Ishikawa (cell line): ENCODE results near the gene CABP4.

Source experiments
- CEBPB ChIP-seq: IDR thresholded peaks from 2 replicates; pipeline ENCODE4 v1.6.1; 2012
- CREB1 ChIP-seq: IDR thresholded peaks from 2 replicates; pipeline ENCODE4 v1.6.1; 2012; ENCODE audit warnings: low read depth
- EGR1 ChIP-seq: IDR thresholded peaks from 2 replicates; pipeline ENCODE4 v1.6.1; 2012
- EP300 ChIP-seq: IDR thresholded peaks from 2 replicates; pipeline ENCODE4 v1.6.1; 2012; ENCODE audit warnings: borderline replicate concordance
- FOXM1 ChIP-seq: IDR thresholded peaks from 2 replicates; pipeline ENCODE4 v1.6.1; 2012; ENCODE audit warnings: low read depth, borderline replicate concordance
- NFIC ChIP-seq: IDR thresholded peaks from 2 replicates; pipeline ENCODE4 v1.6.1; 2012
- RAD21 ChIP-seq: IDR thresholded peaks from 2 replicates; pipeline ENCODE4 v1.6.1; 2012; ENCODE audit warnings: low read depth
- REST ChIP-seq: IDR thresholded peaks from 2 replicates; pipeline ENCODE4 v1.6.1; 2012; ENCODE audit warnings: low read depth, mild to moderate bottlenecking
- TAF1 ChIP-seq: IDR thresholded peaks from 2 replicates; pipeline ENCODE4 v1.6.1; 2012; ENCODE audit warnings: low read depth, mild to moderate bottlenecking
- TCF12 ChIP-seq: IDR thresholded peaks from 2 replicates; pipeline ENCODE4 v1.6.1; 2012; ENCODE audit warnings: low read depth
- TEAD4 ChIP-seq: IDR thresholded peaks from 2 replicates; pipeline ENCODE4 v1.6.1; 2012
- YY1 ChIP-seq: IDR thresholded peaks from 2 replicates; pipeline ENCODE4 v1.6.1; 2012; ENCODE audit warnings: low read depth
- ZBTB7A ChIP-seq: IDR thresholded peaks from 2 replicates; pipeline ENCODE4 v1.6.1; 2012; ENCODE audit warnings: low read depth
- TF ChIP-seq, protein P1 (sequence below): IDR thresholded peaks from 2 replicates; pipeline ENCODE4 v1.6.1; 2012
- TF ChIP-seq, protein P2 (sequence below): IDR thresholded peaks from 2 replicates; pipeline ENCODE4 v1.6.1; 2012

The CABP4 gene

DNA sequence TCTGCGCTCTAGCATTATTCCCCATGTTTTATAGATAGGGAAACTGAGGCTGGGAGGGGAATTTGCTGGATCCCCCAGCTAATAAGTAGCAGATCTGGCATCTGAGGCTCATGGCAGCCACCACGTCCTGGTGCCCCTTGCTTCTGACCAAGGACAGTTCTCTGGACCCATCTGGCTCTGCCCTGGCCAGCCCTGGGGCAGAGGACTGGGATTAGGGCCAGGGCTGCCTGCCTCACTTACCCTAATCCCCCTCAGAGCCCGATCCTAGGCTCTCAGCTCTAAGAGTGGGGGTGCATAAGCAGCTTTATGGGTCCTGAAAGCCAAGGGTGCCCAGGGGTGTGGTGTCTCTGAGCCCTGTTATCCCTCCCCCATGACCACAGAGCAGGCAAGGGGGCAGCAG, at the start of gene CABP4:
Gene CABP4 (plus strand): TSS at position 301 of the 400 bp plus-strand sequence. CDS start 70 bp downstream, at position 371.
- TF ChIP-seq RAD21 (no peak), TAF1 (no peak), ZBTB7A (no peak), FOXM1 (no peak), CEBPB (no peak), CREB1 (no peak), NFIC (no peak), TEAD4 (no peak), REST (no peak), EP300 (no peak), EGR1 (no peak), YY1 (no peak), TCF12 (no peak)
- TF ChIP-seq, protein P1, sequence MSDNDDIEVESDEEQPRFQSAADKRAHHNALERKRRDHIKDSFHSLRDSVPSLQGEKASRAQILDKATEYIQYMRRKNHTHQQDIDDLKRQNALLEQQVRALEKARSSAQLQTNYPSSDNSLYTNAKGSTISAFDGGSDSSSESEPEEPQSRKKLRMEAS, result no peak
- TF ChIP-seq, protein P2, sequence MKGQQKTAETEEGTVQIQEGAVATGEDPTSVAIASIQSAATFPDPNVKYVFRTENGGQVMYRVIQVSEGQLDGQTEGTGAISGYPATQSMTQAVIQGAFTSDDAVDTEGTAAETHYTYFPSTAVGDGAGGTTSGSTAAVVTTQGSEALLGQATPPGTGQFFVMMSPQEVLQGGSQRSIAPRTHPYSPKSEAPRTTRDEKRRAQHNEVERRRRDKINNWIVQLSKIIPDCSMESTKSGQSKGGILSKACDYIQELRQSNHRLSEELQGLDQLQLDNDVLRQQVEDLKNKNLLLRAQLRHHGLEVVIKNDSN, result no peak

DNA sequence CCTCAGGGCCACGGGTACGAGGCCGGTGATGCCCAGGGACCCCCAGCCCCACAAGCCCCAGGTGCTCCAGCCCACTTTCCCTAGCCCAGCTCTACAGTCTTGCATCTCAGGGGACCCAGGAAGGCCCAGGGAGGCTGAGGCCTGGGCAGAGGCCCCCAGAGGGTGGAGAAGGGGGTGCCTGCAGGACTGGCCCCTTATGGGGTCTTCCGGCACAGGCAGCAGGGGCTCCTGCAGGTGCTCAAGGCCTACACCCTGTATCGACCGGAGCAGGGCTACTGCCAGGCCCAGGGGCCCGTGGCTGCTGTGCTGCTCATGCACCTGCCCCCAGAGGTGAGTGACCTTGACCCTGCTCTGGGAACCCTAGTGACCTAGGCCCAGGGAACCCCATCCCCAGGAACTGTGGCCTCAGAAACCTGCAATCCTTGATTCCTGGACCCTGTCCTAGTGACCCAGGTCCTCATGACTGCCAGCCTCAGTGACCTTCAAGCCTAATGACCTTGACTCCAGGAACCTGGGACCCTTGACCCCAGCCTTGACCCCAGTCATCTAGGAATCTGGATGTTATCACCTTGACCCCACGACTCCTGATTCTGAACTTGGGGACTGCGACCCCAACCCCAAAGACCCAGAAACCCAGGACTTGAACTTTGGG, 49.3 kb upstream of the CABP4 start:
- TF ChIP-seq FOXM1 (no peak), ZBTB7A (no peak), CREB1 (no peak), REST (no peak), TAF1 (no peak), TCF12 (no peak), EGR1 (no peak)

DNA sequence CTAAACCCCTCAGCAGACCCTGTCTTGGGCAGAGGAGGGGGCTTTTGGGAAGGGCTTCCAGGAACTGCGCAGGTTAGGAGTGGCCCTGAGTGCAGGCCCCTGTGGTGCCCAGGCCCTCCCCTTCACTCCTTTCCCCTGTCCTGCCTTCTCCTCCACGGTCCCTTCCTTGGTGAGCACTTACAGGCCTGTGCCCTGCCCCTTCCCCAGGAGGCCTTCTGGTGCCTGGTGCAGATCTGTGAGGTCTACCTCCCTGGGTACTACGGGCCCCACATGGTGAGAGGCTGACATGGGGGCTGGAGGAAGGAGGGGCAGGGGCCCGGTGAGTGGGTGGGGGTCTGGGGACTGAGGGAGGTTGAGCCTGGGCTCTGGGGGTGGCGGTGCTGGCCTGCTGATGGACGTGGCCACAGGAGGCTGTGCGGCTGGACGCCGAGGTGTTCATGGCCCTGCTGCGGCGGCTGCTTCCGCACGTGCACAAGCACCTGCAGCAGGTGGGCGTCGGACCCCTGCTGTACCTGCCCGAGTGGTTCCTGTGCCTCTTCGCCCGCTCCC, 48.7 kb upstream of the CABP4 start:
- TF ChIP-seq, protein P2, result no peak

DNA sequence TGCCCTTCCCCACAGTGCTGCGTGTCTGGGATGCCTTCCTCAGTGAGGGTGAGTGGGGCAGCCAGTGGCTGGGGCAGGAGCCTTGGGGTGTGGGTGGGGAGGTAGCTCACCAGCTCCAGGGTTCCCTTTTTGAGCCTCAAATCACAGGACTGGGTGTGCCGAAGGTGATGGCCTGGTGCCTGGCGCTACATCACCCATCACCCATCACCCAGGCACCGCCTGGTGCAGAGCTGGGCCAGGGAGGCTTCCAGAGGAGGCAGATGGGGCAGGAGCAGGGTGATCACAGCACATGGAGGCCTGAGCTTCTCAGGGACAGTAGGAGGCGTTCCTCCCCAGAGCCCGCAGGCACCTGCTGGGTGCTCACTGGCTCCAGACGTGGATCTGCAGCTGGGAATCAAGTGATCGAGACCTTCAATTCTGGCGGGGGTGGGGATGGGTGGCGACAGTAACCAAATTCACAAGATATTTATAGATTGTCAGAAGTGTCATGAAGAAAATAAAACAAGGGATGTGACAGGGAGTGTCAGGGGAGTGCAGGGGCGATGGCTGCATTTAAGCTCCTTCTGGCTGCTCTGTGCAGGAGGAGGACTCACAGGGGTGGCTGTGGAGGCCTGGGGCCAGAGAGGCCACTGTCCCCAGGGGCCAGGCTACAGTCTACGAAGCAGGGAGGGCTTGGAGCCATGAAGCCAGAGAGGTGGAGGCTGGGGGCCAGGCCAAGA, 48.0 kb upstream of the CABP4 start:
- no peak for TF ChIP-seq EP300
- TF ChIP-seq, protein P1, result no peak
- no peak for TF ChIP-seq RAD21
- TF ChIP-seq FOXM1, result no peak
- TF ChIP-seq TEAD4, result no peak
- TF ChIP-seq YY1, result no peak
- no peak for TF ChIP-seq CEBPB
- TF ChIP-seq NFIC, result no peak
- TF ChIP-seq TCF12, result no peak
- TF ChIP-seq, protein P2, result no peak
- no peak for TF ChIP-seq EGR1
- no peak for TF ChIP-seq TAF1
- no peak for TF ChIP-seq REST
- TF ChIP-seq ZBTB7A, result no peak
